ENCODE data around the gene KCNN4. TPM values are rescaled to one million over a fixed set of nuclear protein-coding genes. Genes with fewer than 3 reads are reported as not detected.

KCNN4 gene
- total RNA-seq, 2 experiments from 2014 or later = 71.7 to 72.3 TPM

- no peak for DNase-seq
- no peak overlapping the region for H3K4me3 Mint-ChIP-seq
- peaks cover 72% of the 10 kb centered on the region for H3K36me3 Mint-ChIP-seq (ENCODE audit: low read depth)
- no peak overlapping the region for H3K27ac Mint-ChIP-seq
- no peaks in the 10 kb centered on the region for H3K4me1 Mint-ChIP-seq
- ChIA-PET CTCF (no interaction called here), POLR2A (interaction anchor here (1.7 kb wide), 1 partner anchor 23 kb away, joined by 5 read pairs; the partner anchor contains the start of gene SMG9)
- no peaks in the 10 kb centered on the region for H3K9me3 Mint-ChIP-seq
- H3K27me3 Mint-ChIP-seq = no peaks in the 10 kb centered on the region
Observed at GRCh38 chr19:43731846-43732245, 48.9 kb downstream of the KCNN4 start.

- Mint-ChIP-seq H3K36me3 (ENCODE audit: low read depth) (peaks cover 67% of the 10 kb centered on the region), H3K4me1 (no peaks in the 10 kb centered on the region), H3K27ac (no peak overlapping the region), H3K9me3 (no peaks in the 10 kb centered on the region), H3K4me3 (no peak overlapping the region), H3K27me3 (no peaks in the 10 kb centered on the region)
- ChIA-PET POLR2A (interaction anchor here (1.7 kb wide), 1 partner anchor 23 kb away, joined by 5 read pairs; the partner anchor contains the start of gene SMG9), CTCF (no interaction called here)
- no peak for DNase-seq
Observed at GRCh38 chr19:43731346-43731745, 49.4 kb downstream of the KCNN4 start.

GRCh38 chr19:43729919-43730318, 50.9 kb downstream of the KCNN4 start:
- Mint-ChIP-seq H3K36me3 (ENCODE audit: low read depth) (peaks cover 57% of the 10 kb centered on the region), H3K4me1 (no peaks in the 10 kb centered on the region), H3K27me3 (no peaks in the 10 kb centered on the region), H3K27ac (no peak overlapping the region), H3K9me3 (no peaks in the 10 kb centered on the region), H3K4me3 (no peak overlapping the region)
- ChIA-PET POLR2A (interaction anchor here (1.0 kb wide), 1 partner anchor 35 kb away, joined by 3 read pairs; no protein-coding TSS in a partner anchor), CTCF (no interaction called here)
- no peak for DNase-seq

- no peak for DNase-seq
- Mint-ChIP-seq H3K4me1 (no peaks in the 10 kb centered on the region), H3K27me3 (no peaks in the 10 kb centered on the region), H3K27ac (no peak overlapping the region), H3K9me3 (no peaks in the 10 kb centered on the region), H3K36me3 (ENCODE audit: low read depth) (peaks cover 36% of the 10 kb centered on the region), H3K4me3 (no peak overlapping the region)
- CTCF ChIA-PET = no interaction called here
- POLR2A ChIA-PET = no interaction called here
Observed at GRCh38 chr19:43727593-43727853, 53.2 kb downstream of the KCNN4 start.

- H3K9me3 Mint-ChIP-seq = no peaks in the 10 kb centered on the region
- no peak overlapping the region for H3K4me3 Mint-ChIP-seq
- H3K27ac Mint-ChIP-seq = no peak overlapping the region
- no peak for DNase-seq
- no peaks in the 10 kb centered on the region for H3K27me3 Mint-ChIP-seq
- ChIA-PET POLR2A (no interaction called here), CTCF (no interaction called here)
- peaks cover 31% of the 10 kb centered on the region for H3K36me3 Mint-ChIP-seq (ENCODE audit: low read depth)
- H3K4me1 Mint-ChIP-seq = no peaks in the 10 kb centered on the region
Observed at GRCh38 chr19:43726736-43727592, 53.8 kb downstream of the KCNN4 start.

- CTCF ChIA-PET = interaction anchor here (0.6 to 1.9 kb wide), 5 partner anchors 41 to 878 kb away, joined by 3 to 6 read pairs (median 4); partner anchors contain the start of gene ZNF575
- DNase-seq = no peak
- Mint-ChIP-seq H3K4me1 (no peaks in the 10 kb centered on the region), H3K9me3 (no peaks in the 10 kb centered on the region), H3K36me3 (ENCODE audit: low read depth) (peaks cover 21% of the 10 kb centered on the region), H3K27ac (no peak overlapping the region), H3K4me3 (no peak overlapping the region), H3K27me3 (no peaks in the 10 kb centered on the region)
- POLR2A ChIA-PET = no interaction called here
Observed at GRCh38 chr19:43725468-43725867, 55.3 kb downstream of the KCNN4 start.

- H3K36me3 Mint-ChIP-seq (ENCODE audit: low read depth) = peaks cover 16% of the 10 kb centered on the region
- no peaks in the 10 kb centered on the region for H3K4me1 Mint-ChIP-seq
- POLR2A ChIA-PET = no interaction called here
- CTCF ChIA-PET = interaction anchor here (0.7 to 1.9 kb wide), 4 partner anchors 23 to 453 kb away, joined by 3 to 6 read pairs (median 4); no protein-coding TSS in a partner anchor
- no peaks in the 10 kb centered on the region for H3K27me3 Mint-ChIP-seq
- H3K9me3 Mint-ChIP-seq = no peaks in the 10 kb centered on the region
- H3K27ac Mint-ChIP-seq = no peak overlapping the region
- DNase-seq = no peak
- no peak overlapping the region for H3K4me3 Mint-ChIP-seq
Observed at GRCh38 chr19:43724896-43725295, 55.9 kb downstream of the KCNN4 start.

- H3K9me3 Mint-ChIP-seq = no peaks in the 10 kb centered on the region
- ChIA-PET POLR2A (no interaction called here), CTCF (interaction anchor here (1.3 to 2.1 kb wide), 2 partner anchors 22 to 55 kb away, joined by 3 to 9 read pairs; no protein-coding TSS in a partner anchor)
- no peak overlapping the region for H3K27ac Mint-ChIP-seq
- H3K27me3 Mint-ChIP-seq = no peaks in the 10 kb centered on the region
- no peaks in the 10 kb centered on the region for H3K4me1 Mint-ChIP-seq
- DNase-seq = no peak
- peaks cover 4% of the 10 kb centered on the region for H3K36me3 Mint-ChIP-seq (ENCODE audit: low read depth)
- H3K4me3 Mint-ChIP-seq = no peak overlapping the region
Observed at GRCh38 chr19:43723588-43723987, 57.2 kb downstream of the KCNN4 start.

- H3K27me3 Mint-ChIP-seq = no peaks in the 10 kb centered on the region
- ChIA-PET CTCF (interaction anchor here (0.7 to 1.9 kb wide), 2 partner anchors 34 to 52 kb away, joined by 5 to 11 read pairs; partner anchors contain the start of gene PLAUR), POLR2A (no interaction called here)
- H3K36me3 Mint-ChIP-seq (ENCODE audit: low read depth) = no peaks in the 10 kb centered on the region
- no peak overlapping the region for H3K27ac Mint-ChIP-seq
- H3K4me3 Mint-ChIP-seq = no peak overlapping the region
- no peak for DNase-seq
- no peaks in the 10 kb centered on the region for H3K9me3 Mint-ChIP-seq
- H3K4me1 Mint-ChIP-seq = no peaks in the 10 kb centered on the region
Observed at GRCh38 chr19:43721469-43722048, 59.2 kb downstream of the KCNN4 start.

- Mint-ChIP-seq H3K27ac (no peak overlapping the region), H3K27me3 (no peaks in the 10 kb centered on the region), H3K36me3 (ENCODE audit: low read depth) (no peaks in the 10 kb centered on the region), H3K9me3 (no peaks in the 10 kb centered on the region), H3K4me3 (no peak overlapping the region), H3K4me1 (no peaks in the 10 kb centered on the region)
- POLR2A ChIA-PET = no interaction called here
- CTCF ChIA-PET = interaction anchor here (0.7 to 1.9 kb wide), 2 partner anchors 34 to 52 kb away, joined by 5 to 11 read pairs; partner anchors contain the start of gene PLAUR
- no peak for DNase-seq
Observed at GRCh38 chr19:43720936-43721335, 59.8 kb downstream of the KCNN4 start.

GRCh38 chr19:43719918-43720317, 60.9 kb downstream of the KCNN4 start:
- H3K36me3 Mint-ChIP-seq (ENCODE audit: low read depth) = no peaks in the 10 kb centered on the region
- no peaks in the 10 kb centered on the region for H3K27me3 Mint-ChIP-seq
- H3K4me1 Mint-ChIP-seq = no peaks in the 10 kb centered on the region
- ChIA-PET CTCF (no interaction called here), POLR2A (no interaction called here)
- no peak overlapping the region for H3K27ac Mint-ChIP-seq
- DNase-seq = no peak
- H3K4me3 Mint-ChIP-seq = no peak overlapping the region
- H3K9me3 Mint-ChIP-seq = no peaks in the 10 kb centered on the region

GRCh38 chr19:43719378-43719868, 61.4 kb downstream of the KCNN4 start:
- H3K4me3 Mint-ChIP-seq = no peak overlapping the region
- POLR2A ChIA-PET = no interaction called here

GRCh38 chr19:43718627-43719377, 62.0 kb downstream of the KCNN4 start:
- CTCF ChIA-PET = no interaction called here
- POLR2A ChIA-PET = no interaction called here
- no peak overlapping the region for H3K27ac Mint-ChIP-seq
- H3K27me3 Mint-ChIP-seq = no peaks in the 10 kb centered on the region
- H3K4me1 Mint-ChIP-seq = no peaks in the 10 kb centered on the region
- no peak for DNase-seq
- no peaks in the 10 kb centered on the region for H3K36me3 Mint-ChIP-seq (ENCODE audit: low read depth)
- H3K9me3 Mint-ChIP-seq = no peaks in the 10 kb centered on the region
- H3K4me3 Mint-ChIP-seq = no peak overlapping the region

More at GRCh38 chr19:43719378-43719868, 61.4 kb downstream of the KCNN4 start:
- DNase-seq = no peak
- Mint-ChIP-seq H3K4me1 (no peaks in the 10 kb centered on the region), H3K36me3 (ENCODE audit: low read depth) (no peaks in the 10 kb centered on the region), H3K27ac (no peak overlapping the region), H3K27me3 (no peaks in the 10 kb centered on the region), H3K9me3 (no peaks in the 10 kb centered on the region)
- CTCF ChIA-PET = no interaction called here

Data from activated CD4-positive, alpha-beta memory T cell treated with anti-CD3 and anti-CD28 coated beads, Interleukin-2, amount 10 ng/mL, durations not matched to agents 7 days and 5 days (primary cell).